Large intestine (tissue), 3 donors: ENCODE measurements around the gene MATCAP1. TPM values are rescaled to one million over a fixed set of nuclear protein-coding genes. Genes with fewer than 3 reads are reported as not detected.

Experiments used
- DNase-seq, 2 donors: peaks; one replicate each; pipeline versions ENCODE4 v3.0.0 to v3.0.0-alpha.2; 2013
- H3K27ac ChIP-seq: one replicate; pipeline ENCODE4 v1.5.1; 2013; ENCODE audit warnings: low read length
- H3K27me3 ChIP-seq: 2 replicates; pipeline ENCODE4 v1.6.1; 2013; ENCODE audit warnings: low read length; ENCODE audit not compliant: control insufficient read depth, insufficient read depth
- H3K36me3 ChIP-seq: 2 replicates; pipeline ENCODE4 v1.6.1; 2013; ENCODE audit warnings: low read length; ENCODE audit not compliant: control insufficient read depth, insufficient read depth
- H3K4me1 ChIP-seq: one replicate; pipeline ENCODE4 v1.6.1; 2013; ENCODE audit warnings: low read length; ENCODE audit not compliant: control insufficient read depth, insufficient read depth
- H3K4me3 ChIP-seq: one replicate; pipeline ENCODE4 v1.5.1; 2013; ENCODE audit warnings: low read length
- H3K9me3 ChIP-seq: one replicate; pipeline ENCODE4 v1.6.1; 2013; ENCODE audit warnings: mild to moderate bottlenecking, low read depth, low read length, moderate library complexity; ENCODE audit not compliant: control insufficient read depth
- WGBS: methylation state at CpG from one replicate; pipeline ENCODE4 v1.1.5; 2013; ENCODE audit warnings: low lambda C conversion rate; ENCODE audit not compliant: insufficient coverage; 5-methylcytosine and 5-hydroxymethylcytosine counted together
- polyA plus RNA-seq: library from polyadenylated mRNA; unstranded; fragments of 120-200 nt; gene quantifications from one replicate; pipeline ENCODE4 v1.2.1, GENCODE V29; 2013

The MATCAP1 gene
- polyA plus RNA-seq, 1 donor = 29.2 TPM

DNA sequence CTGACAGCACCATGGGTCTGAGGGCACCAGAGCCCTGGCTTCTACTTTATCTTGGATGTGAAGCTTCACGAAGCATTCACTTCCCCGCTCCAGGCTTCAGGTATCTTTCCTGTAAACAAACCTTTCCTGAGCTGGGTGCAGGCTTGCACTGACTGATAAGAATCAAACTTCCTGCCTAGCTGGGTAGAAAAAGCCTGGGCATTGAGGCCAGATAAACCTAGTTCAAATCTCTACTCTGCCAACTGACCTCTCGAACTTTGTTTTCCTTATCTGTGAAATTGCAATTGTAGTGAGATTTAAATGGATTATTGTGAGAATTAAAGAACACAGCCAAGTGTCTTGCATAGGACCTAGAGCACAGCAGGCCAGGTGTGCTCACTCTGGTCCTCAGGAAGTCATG is 40.2 kb upstream of the MATCAP1 start:
- no CpG with 5 or more reads among the region's 3 CpGs for WGBS
- DNase-seq = no peak
- H3K27me3 ChIP-seq = no peaks in the 10 kb centered on the region
- no peaks in the 10 kb centered on the region for H3K9me3 ChIP-seq
- H3K4me1 ChIP-seq = peaks cover 10% of the 10 kb centered on the region
- peaks cover 9% of the 10 kb centered on the region for H3K36me3 ChIP-seq
- H3K4me3 ChIP-seq = no peak overlapping the region
- no peak overlapping the region for H3K27ac ChIP-seq

DNA sequence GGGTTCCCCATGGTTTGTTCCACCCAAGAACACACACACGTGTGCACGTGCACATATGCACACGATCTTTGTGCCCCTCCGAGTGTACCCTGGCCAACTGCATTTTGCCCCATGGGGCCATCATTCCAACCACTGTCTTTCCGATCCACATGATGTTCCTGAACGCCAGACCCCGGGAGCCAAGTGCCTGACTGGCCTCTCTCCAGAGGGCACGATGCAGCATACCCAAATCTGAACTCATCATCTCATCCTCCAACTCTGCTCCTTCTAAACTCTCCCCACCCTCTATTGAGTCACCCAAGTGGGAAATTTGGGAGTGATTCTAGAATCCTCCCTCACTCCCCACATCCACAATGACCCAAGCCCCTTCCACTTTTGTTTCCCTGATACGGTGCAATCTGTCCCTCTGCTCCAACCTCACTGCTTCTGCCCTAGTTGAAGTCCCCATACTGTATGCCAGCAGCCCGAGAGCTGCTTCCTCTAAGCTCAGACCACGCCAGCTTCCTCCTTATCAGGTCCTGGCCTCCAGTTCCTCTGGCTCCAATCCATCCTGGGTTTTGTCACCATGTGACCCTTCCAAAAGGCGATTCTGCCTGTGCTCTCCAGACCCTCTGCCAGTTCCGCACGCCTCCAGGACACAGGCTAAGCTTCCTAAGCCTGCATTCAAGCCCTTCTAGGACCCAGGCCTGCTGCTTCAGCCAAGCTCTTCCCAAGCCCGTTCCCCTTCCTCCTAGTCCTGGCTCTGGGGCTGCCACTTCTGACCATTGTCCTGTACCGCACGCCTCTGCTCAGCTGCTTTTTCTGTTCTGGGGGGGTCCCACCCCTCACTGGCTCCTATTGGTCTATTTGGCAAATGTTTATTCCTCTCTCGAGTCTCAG is 33.1 kb upstream of the MATCAP1 start:
- H3K27ac ChIP-seq = no peak overlapping the region
- 80% methylated on average over 1 of the region's 18 CpGs for WGBS
- no peak for DNase-seq

DNA sequence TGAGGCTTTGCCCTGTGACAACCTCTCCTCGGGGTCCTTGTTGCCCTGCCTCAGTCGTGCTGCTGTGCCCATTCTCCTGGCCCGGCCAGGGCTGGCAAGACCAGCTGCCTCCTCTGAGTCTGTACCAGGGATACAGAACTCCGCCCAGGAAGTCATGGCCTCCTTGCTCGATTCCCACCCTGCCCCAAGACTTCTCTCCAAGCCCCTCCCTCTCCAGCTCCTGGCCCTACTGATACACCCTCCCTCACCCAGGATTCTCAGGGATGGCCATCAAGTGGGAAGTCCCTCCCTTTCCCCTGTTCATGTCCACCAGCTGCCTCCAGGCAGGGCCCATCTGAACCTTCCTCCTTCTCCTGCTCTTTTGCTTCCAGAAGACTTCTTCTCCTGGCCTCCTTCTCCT is 31.9 kb upstream of the MATCAP1 start:
- no peak for DNase-seq
- Histone ChIP-seq H3K36me3 (peaks cover 2% of the 10 kb centered on the region), H3K27me3 (no peaks in the 10 kb centered on the region), H3K9me3 (no peaks in the 10 kb centered on the region), H3K4me3 (no peak overlapping the region), H3K4me1 (no peaks in the 10 kb centered on the region), H3K27ac (no peak overlapping the region)
- WGBS = no CpG with 5 or more reads among the region's 5 CpGs

More for the DNA sequence above, 33.1 kb upstream of the MATCAP1 start:
- H3K9me3 ChIP-seq = no peaks in the 10 kb centered on the region
- no peaks in the 10 kb centered on the region for H3K27me3 ChIP-seq
- no peaks in the 10 kb centered on the region for H3K4me1 ChIP-seq
- peaks cover 2% of the 10 kb centered on the region for H3K36me3 ChIP-seq
- no peak overlapping the region for H3K4me3 ChIP-seq

DNA sequence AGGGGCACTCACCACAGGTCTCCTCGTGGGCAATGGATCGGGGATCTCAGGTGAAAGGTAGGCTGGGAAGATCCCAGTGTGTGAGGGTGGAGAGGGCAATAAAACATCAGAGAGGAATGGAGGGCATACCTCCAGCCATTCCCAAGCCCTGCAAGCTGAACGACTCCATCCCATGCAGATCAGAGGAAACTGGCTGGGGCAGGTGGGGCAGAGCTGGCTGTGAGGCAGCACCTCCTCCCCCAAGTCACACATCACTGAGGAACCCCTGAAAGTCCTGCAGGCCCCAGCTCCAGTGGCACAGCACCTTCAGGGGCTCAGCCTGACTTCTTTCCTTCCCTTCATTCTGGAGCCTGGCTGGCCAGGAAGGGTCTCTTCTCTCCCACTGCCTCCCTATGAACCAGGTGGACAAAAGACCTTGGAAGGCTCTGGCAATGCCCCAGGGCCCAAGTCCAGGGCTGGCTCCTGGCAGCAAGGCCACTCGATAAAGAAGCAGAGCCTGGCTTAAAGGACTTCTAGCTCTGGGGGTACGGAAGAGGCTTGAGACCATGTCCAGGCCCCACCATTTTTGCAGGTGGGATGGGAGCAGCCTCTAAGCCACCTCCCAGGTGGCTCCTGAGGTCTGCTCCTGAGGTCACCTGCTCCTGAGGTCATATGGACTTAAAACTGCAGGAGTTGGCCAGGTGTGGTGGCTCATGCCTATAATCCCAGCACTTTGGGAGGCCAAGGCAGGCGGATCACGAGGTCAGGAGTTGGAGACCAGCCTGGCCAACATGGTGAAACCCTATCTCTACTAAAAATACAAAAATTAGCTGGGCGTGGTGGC is 29.6 kb upstream of the MATCAP1 start:
- Histone ChIP-seq H3K4me1 (no peaks in the 10 kb centered on the region), H3K27me3 (no peaks in the 10 kb centered on the region), H3K9me3 (no peaks in the 10 kb centered on the region), H3K4me3 (no peak overlapping the region), H3K27ac (no peak overlapping the region), H3K36me3 (peaks cover 2% of the 10 kb centered on the region)
- DNase-seq = no peak
- WGBS = no CpG with 5 or more reads among the region's 8 CpGs

DNA sequence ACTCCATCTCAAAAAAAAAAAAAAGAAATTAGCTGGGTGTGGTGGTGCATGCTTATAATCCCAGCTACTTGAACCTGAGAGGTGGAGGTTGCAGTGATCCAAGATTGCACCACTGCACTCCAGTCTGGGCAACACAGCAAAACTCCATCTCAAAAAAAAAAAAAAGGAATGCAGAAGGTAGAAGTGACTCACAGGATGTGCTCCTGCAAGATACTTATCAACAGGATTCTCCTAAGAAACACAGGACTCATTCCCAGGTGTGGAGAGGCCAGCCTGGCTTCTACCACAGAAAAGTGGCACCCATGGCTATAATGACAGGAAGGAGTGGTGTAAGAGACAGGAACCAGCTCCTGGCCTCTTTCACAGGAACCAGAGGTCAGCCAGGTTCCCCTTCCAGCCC is 29.0 kb upstream of the MATCAP1 start:
- Histone ChIP-seq H3K27ac (no peak overlapping the region), H3K4me3 (no peak overlapping the region), H3K27me3 (no peaks in the 10 kb centered on the region), H3K4me1 (no peaks in the 10 kb centered on the region), H3K36me3 (peaks cover 2% of the 10 kb centered on the region), H3K9me3 (no peaks in the 10 kb centered on the region)
- no peak for DNase-seq

DNA sequence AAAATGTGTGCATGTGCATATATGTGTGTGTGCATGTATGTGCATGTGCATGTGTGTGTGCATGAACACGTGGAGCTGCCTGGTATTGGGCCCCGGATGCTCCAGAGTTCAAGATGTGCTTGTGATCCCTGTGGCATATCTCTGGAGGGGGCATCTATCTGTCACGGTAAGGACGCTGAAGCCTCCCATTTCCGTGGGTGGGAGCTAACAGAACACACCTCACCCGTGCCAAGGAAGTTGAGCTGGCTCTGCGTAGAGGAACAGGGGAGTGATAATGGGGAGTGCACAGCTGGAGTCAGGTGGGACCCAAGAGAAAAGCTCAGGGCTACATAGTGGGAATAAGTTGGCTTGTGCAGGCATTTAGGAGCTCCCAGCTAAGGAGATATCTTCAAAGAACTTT is 27.9 kb upstream of the MATCAP1 start:
- Histone ChIP-seq H3K4me1 (no peaks in the 10 kb centered on the region), H3K4me3 (no peak overlapping the region), H3K27ac (no peak overlapping the region), H3K27me3 (no peaks in the 10 kb centered on the region), H3K9me3 (no peaks in the 10 kb centered on the region), H3K36me3 (no peaks in the 10 kb centered on the region)
- no peak for DNase-seq
- WGBS = no CpG with 5 or more reads among the region's 7 CpGs

DNA sequence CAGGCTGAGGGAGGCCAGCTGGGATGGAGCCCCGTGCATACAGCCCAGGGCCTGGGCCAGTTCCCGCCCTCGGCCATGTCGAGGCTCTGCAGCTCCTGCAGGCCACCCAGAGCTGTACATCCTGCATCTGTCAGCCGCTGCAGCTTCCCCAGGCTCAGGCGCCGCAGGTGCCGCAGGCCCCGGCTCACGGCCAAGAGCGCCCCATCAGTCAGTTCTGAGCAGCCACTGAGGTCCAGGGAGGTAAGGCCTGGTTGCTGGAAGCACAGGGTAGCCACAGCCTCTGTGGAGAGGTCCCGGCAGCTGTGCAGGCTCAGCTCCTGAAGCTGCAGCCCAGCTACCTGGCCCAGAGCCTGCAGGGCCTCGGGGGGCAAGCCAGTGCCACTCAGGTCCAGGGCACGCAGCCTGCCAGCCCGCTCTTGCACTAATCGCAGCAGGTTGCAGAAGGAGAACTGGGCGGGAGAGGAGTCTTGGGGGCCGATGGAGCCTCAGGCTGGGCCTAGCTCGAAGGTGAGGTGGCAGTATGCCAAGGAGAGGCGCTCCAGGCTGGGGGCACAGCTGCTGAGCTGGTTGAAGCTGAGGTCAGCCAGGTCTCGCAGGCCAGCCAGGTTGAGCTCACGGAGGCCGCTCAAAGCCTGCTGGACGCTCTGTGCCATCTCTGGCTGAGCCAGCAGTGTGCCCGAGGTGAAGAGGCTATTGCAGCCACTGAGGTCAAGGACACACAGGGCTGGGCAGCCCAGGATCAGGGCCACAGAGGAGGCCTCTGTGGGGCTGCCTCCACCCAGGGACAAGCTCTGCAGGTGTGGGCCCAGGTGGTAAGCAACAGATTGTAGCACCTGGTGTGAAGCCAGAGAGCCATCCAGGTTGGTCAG is 26.5 kb upstream of the MATCAP1 start:
- Histone ChIP-seq H3K36me3 (peaks cover 4% of the 10 kb centered on the region), H3K27me3 (no peaks in the 10 kb centered on the region), H3K4me3 (no peak overlapping the region), H3K27ac (no peak overlapping the region), H3K4me1 (no peaks in the 10 kb centered on the region), H3K9me3 (no peaks in the 10 kb centered on the region)
- no peak for DNase-seq
- no CpG with 5 or more reads among the region's 25 CpGs for WGBS

DNA sequence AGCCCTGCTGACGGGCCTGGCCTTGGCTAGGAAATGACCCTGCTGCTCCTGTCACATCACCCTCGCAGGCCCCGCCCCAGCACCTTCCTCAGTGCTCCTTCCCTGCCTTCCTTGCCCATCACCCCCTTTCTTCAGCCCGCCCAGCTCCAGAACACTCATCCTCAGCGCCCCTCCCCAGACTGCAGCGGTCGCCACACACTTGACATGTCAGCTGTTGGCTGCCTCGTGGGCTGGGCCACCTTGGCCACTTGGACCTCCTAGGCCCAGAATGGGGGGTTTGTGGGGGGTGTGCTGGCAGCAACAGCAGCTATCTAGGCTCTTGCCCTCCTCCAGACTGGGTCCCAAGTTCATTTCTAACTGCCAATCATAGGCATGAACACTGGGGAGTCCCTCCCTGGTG is 25.8 kb upstream of the MATCAP1 start:
- Histone ChIP-seq H3K4me1 (no peaks in the 10 kb centered on the region), H3K9me3 (no peaks in the 10 kb centered on the region), H3K27me3 (no peaks in the 10 kb centered on the region), H3K4me3 (no peak overlapping the region), H3K27ac (no peak overlapping the region), H3K36me3 (peaks cover 5% of the 10 kb centered on the region)
- WGBS = no CpG with 5 or more reads among the region's 8 CpGs
- no peak for DNase-seq

DNA sequence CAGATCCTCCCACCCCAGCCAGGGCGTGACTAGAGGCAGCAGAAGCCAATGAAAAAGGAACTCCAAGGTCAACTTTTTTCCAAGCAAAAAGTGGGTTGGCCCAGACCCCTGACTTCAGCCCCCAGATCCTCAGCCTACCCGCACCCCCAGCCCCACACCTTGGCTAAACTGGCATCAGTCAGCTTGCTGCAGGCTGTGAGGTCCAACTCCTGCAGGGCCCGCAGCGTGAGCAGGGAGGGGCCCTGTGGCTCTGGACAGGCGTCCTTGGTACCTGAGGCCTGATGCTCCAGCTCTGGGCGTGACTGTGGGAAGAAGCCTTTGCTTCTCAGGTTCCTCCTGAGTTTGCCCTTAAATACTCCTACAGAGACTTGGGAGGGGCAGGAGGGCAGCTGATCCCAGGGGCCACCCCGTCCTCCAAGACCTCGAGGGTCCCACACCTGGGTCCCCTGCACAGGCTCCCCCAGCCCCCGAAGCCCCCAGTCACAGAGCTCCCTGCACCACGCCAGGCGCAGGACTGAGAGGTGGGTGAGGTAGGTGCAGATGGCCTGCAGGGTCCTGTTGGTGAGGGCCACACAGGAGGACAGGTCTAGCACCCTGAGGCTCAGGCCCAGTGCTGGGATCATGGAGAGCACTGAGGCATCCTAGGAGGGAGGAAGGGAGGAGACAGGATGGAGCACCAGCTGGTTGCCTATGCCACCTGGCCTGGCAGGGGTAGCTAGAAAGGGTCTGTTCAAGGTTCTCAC is 24.6 kb upstream of the MATCAP1 start:
- Histone ChIP-seq H3K4me1 (no peaks in the 10 kb centered on the region), H3K27me3 (no peaks in the 10 kb centered on the region), H3K9me3 (no peaks in the 10 kb centered on the region), H3K36me3 (peaks cover 14% of the 10 kb centered on the region), H3K27ac (no peak overlapping the region), H3K4me3 (no peak overlapping the region)
- WGBS = no CpG with 5 or more reads among the region's 11 CpGs
- no peak for DNase-seq
